ENCODE measurements around the gene DUS1L.

DNA sequence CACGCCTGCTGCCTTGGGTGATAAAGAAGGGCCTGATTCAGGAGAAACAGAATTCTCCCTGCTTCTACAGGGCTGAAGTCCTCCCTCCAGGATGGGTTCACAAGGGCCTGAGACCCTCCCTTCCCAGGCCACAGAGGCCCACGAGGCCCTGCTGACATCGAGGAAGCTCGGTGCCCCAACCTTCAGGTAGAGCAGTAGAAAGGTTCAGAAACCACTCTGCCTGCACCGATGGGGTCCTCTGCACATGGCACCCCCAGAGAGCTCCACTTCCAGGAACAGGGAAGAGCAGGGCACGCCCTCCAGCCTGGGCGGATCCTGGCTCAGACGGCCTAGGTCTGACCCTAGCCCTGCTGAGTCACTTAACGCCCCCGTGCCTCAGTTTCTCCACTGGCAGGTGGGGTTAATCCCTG, 43.7 kb downstream of the DUS1L start:
- TF ChIP-seq, protein P1, sequence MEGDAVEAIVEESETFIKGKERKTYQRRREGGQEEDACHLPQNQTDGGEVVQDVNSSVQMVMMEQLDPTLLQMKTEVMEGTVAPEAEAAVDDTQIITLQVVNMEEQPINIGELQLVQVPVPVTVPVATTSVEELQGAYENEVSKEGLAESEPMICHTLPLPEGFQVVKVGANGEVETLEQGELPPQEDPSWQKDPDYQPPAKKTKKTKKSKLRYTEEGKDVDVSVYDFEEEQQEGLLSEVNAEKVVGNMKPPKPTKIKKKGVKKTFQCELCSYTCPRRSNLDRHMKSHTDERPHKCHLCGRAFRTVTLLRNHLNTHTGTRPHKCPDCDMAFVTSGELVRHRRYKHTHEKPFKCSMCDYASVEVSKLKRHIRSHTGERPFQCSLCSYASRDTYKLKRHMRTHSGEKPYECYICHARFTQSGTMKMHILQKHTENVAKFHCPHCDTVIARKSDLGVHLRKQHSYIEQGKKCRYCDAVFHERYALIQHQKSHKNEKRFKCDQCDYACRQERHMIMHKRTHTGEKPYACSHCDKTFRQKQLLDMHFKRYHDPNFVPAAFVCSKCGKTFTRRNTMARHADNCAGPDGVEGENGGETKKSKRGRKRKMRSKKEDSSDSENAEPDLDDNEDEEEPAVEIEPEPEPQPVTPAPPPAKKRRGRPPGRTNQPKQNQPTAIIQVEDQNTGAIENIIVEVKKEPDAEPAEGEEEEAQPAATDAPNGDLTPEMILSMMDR (IDR thresholded peaks at IDR 0.05; ENCODE audit: low read depth, low read length, poor library complexity, severe bottlenecking) = no peak
- TF ChIP-seq EZH2phosphoT487 (IDR thresholded peaks at IDR 0.05; ENCODE audit: borderline replicate concordance, low read length) = no peak

All from DOHH2 (cell line).